Stimulated activated CD4-positive, alpha-beta T cell treated with anti-CD3 and anti-CD28 coated beads, Interleukin-4, amount 100 ng/mL, for 48 hours (primary cell): ENCODE results near the gene CDH18.

Experiments
- DNase-seq, 2 donors: peaks; one replicate each; pipeline ENCODE4 v3.0.0-alpha.2; 2020; ENCODE audit warnings: low read depth in 2 of 2

CDH18 gene

GRCh38 chr5:19462019-19462418 is 526.0 kb downstream of the CDH18 start:
- DNase-seq = no peak

DNA sequence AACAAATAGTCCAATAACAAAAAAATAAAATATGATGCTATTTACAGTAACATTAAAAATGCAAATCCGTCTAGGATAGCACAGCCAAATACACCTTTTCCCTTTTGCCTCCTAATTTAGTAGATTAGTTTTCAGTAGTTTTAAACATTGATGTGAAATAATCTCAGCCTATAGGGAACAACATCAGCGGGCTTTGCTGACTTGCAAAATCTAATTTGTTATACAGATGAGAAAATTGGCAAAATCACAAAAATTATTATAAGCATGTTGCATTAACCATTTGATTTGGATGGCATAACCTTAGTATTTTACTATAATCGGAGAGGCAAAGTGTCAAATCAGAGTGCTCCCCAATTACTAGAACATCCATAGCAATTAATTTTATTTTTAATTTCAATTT is 563.5 kb downstream of the CDH18 start:
- DNase-seq = no peak
